NCI-H510A (cell line): ENCODE measurements around the gene INTS11.

ENCODE experiments used
- DNase-seq: peaks from one replicate; lab custom pipeline; 2025; lab: John Stamatoyannopoulos, UW

Gene INTS11

DNA sequence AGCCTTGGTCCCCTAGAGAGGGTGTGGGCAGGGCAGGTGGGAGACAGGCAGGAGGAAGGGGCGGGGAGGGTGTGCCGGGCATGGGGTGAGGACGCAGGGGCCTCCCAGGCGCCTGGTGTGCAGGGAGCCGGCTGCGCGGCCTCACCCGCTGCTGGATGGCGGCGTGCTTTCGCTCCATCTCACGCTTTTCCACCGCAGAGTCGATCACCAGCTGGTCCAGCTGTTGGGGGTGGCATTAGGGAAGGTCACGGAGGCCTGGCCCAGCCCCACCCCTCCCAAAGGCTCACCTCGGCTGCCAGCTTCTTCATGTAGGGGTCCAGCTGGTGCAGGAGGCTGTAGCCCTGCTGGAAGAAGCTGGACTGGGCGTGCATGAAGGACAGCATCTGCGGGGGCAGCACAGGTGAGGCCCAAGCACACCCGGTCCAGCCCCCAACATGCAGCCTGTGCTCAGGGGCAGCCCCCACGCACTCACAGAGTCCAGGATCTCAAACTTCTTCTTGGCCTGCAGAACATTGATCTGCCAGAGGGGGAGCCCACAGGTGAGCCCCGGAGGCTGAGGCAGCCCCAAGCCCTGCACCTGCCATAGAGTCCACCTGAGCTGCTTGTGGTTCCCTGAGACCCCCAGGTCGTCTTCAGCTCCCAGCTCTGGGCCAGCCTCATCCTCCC, 24.6 kb downstream of the INTS11 start:
- peak; percentile 54 for DNase-seq

DNA sequence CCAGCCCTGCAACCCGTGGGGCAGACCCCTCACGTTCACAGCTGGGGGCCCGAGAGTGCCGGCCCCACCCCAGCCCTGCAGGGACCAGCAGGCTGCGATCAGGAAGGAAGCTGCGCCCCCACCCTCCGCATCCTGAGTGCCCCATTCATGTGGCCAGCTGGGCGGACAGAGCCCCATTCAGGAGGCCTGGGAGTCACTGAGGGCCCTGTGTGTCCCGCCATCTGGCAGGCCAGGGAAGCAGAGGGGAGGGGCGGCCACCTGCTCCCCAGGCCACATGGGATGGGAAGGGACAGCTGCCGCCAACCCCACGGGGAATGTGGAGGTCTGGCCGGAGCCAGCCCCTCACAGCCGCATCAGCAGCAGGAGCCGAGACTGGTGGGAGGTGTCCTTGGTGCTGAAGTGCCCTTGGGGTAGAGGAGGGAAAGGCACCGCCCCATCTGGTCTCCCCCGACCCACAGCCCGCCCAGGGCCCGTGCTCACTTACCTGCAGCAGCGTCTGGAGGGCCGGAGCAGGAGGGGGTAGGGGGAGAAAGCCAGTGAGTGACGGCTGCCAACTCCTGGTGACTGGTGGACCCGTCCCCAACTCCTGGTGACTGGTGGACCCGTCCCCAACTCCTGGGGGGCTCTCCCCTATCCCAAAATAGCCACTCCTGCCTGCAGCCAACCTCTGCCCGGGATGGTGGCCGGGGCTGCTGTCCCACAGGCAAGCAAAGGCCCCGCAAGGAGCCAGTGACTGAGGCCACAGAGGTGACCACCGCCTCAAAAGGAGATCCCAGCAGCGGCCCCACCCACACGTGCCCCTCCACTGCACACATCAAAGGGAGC, 25.4 kb downstream of the INTS11 start:
- no peak for DNase-seq

GRCh38 chr1:1297802-1298424, 26.5 kb downstream of the INTS11 start:
- DNase-seq = no peak

GRCh38 chr1:1296070-1297061, 28.1 kb downstream of the INTS11 start:
- no peak for DNase-seq

GRCh38 chr1:1295154-1295923, 29.1 kb downstream of the INTS11 start:
- no peak for DNase-seq

DNA sequence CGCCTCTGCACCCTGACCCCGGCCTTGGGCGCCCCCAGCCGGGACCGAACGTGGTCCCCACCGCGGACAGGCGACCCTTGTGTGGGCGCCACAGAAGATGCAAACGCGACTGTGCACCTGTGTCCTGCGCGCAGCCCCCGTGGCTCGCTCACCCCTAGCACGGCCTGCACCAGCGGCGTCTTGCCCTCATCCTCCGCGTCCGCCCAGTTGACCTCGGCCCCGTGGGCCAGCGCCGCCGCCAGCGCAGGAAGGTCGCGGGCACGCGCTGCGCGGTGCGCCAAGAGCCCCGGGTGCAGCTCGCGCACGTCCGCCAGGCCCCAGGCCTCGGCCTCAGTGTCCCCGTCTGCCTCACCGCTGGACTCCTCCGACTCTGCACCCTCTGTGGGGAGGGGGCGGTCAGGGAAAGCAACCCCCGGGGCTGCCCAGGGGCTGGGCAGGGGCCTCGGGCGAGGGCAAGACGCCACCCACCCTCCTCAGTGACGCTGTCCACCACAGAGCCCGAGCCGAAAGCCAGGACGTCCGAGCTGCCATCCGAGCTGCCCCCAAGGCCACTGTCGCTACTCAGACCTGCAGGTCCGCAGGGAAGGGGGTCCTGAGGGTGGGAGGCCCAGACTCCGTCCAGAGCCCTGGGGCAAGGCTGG, 30.1 kb downstream of the INTS11 start:
- no peak for DNase-seq

DNA sequence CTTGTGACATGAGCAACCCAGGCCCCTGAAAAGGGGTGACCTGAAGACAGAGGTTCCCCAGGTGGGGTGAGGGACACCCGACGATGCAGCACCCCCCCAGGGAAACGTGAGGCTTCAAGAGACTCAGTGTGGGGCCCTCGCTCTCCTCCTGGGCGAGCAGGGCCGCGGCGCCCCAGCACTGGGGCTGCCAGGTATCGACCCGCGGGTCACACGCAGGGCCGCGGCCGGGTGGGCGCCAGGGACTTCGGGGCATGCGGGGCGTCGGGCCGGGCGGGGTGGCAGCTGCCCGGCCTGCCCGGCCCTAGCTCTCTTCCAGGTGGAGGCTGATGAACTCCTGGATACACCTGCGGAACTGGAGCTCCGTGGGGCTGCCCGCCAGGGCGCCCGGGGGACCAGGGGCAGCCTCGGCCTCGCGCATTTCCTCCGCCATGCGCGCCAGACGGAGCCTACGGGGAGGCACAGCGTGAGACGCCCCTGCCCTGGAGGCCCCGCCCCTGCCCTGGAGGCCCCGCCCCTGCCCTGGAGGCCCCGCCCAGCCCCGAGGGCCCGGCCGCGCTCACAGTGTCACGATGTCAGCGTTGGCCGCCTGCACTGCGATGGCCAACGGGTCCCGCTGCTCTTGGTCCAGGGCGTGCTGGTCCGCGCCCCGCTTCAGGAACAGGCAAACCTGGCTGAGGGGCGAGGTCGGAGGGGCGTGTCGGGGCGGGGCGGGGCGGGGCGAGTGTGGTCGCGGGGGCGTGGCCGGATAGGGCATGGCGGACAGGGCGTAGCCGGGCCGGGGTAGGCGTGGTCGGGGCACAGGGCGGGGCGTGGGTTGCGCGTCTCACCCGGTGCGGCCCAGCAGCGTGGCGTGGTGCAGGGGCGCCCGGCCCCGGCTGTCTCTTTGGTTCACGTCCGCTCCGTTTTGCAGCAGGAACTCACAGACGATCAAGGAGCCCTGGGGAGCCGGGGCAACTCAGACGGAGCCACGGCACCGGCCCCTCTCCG, 30.9 kb downstream of the INTS11 start:
- no peak for DNase-seq

DNA sequence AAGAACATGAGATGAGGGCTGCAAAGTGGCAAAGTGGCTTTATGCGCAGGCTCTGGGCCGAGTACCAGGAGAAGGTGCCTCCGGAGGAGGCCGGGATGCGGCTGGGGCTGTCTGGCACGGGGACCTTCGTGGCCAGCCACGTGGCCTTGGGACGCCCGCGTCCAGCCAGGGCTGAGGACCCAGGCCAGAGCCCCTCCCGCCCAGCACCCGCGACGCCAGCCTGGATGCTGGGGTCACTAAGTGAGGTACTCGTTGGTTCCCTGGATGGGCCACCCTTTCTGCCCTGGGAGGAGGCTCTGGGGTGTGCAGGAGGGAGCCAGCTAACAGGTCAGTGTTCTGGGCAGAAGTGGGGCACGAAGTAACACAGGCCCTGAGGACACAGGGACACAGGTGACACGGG, 31.6 kb downstream of the INTS11 start:
- no peak for DNase-seq

DNA sequence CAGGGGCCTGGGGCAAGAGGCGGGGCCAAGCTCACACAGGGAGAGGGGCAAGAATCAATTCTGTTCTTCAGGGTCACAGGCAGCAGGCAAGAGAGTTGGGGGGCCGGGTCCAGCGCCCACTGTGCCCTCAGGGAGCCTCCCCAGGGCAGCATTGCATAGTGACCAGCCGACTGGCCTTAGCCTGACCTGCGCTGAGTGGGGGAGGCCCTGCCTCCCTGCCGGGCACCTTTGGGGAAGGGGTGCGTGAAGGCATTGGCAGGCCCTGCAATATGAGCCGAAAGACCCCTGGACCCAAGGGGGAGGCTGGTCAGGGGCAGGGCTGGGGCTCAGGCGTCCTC, 32.0 kb downstream of the INTS11 start:
- no peak for DNase-seq

DNA sequence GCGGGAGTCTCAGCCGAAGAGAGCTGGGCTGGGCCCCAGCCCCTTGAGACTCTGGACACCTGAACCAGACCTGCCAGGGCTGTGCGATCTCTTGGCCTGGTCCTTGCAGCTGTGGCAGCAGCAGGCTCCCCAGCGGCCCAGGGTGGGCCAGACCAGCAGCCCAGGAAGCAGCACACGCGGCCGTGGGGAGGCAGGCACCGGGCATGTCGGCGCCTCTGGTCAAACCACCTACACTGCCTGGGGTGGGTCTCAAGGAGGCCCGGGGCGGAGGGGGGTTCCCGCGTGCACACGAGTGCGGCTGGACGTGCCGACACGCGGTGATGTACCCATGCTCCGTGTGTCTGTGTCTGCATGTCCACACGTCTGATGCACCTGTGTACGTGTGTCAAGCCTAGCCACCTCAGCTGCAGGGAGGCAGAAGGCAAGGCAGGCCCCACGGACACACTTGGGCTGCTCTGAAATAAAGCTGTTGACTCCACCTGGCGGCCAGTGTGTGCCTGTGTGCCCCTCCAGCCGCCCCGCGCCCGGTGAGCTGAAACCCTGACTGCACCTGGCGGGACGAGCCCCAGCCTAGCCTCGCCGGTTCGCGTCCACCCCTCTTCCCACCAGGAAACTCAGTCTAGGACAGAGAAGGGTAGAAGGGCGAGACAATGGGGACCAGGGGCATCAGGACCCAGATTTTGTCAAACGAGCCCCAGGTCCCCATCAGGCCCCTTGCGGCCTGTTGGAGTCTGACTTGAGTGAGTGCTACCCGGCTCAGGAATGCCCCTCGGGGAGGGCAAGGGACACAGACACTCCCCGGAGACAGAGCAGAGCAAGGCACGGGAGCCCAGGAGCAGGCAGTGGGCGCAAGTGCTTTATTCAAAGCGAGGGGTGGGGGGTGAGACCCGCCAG, 32.7 kb downstream of the INTS11 start:
- DNase-seq = peak; percentile 98

DNA sequence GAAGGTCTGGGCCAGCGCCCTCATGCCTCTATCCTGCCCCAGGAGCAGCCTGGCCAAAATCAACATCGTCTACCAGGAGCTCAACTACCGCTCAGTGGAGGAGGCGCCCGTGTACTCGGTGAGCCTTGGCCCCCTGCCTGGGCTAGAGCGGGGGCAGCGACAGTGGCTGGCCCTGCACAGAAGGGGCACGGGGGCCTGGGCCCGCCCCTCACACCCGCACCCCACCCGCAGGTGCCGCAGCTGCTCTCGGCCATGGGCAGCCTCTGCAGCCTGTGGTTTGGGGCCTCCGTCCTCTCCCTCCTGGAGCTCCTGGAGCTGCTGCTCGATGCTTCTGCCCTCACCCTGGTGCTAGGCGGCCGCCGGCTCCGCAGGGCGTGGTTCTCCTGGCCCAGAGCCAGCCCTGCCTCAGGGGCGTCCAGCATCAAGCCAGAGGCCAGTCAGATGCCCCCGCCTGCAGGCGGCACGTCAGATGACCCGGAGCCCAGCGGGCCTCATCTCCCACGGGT, 33.4 kb downstream of the INTS11 start:
- DNase-seq = peak; percentile 65

- peak; percentile 77 for DNase-seq
These were observed 34.2 kb downstream of the INTS11 start for GRCh38 chr1:1290238-1290731.

DNA sequence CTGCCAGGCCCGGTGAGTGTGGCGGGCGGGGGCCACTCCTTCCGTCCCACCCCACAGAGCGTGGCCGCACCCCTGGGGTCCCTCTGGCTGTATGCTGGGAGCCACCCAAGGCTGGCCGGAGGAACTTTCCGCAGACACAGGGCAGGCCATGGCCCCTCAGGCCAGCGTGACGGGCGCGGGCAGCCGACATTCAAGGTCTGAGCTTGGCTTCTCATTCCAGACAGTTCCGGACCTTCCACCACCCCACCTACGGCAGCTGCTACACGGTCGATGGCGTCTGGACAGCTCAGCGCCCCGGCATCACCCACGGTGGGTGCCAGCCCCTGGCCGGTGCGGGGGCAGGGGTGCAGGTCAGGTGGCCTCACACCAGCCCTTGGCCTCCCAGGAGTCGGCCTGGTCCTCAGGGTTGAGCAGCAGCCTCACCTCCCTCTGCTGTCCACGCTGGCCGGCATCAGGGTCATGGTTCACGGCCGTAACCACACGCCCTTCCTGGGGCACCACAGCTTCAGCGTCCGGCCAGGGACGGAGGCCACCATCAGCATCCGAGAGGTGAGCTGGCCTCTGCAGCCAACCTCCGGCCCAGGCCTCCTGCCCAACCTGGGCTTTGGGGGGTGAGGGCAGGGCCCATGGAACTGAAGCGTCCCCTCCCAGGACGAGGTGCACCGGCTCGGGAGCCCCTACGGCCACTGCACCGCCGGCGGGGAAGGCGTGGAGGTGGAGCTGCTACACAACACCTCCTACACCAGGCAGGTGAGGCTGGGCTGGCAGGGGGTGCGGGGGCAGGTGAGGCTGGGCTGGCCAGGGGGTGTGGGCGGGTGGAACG, 37.0 kb downstream of the INTS11 start:
- peak; percentile 60 for DNase-seq

DNA sequence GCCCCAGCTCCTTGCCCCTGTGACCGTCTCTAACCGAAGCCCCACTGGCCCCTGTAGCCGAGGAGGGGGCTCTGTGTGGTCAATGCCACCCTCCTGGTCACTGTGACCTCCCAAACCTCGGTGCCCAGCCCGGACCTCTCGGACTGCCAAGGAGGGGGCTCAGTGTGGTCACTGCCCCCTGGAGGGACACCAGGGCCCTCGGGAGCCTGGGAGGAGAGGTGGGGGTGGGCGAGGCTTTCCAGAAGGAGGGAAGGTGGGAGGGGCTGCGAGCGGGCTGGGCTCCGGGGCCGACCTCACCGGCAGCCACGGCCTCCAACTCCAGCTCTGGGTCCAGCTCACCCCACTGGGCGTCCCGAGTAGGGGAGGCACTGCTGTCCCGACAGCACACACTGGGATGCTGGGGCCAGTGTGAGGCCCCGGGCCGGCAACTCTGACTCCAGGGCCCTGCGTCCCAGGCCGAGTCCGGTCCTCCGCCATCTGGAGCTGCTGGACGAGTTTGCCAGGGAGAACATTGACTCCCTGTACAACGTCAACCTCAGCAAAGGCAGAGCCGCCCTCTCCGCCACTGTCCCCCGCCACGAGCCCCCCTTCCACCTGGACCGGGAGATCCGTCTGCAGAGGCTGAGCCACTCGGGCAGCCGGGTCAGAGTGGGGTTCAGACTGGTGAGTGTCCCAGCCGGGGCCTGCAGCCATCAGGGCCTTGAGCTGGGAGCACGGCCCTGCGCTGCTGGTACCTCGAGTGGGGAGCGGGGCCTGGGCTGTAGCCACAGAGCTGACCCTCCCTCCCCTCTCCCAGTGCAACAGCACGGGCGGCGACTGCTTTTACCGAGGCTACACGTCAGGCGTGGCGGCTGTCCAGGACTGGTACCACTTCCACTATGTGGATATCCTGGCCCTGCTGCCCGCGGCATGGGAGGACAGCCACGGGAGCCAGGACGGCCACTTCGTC, 37.9 kb downstream of the INTS11 start:
- DNase-seq = no peak

GRCh38 chr1:1285611-1286311, 38.7 kb downstream of the INTS11 start:
- no peak for DNase-seq
